Mucosa of rectum (tissue), 2 donors: ENCODE data around the gene SFXN3.

Experiments used
- H3K27ac ChIP-seq, 2 donors: one replicate each; pipeline ENCODE4 v1.7.0; 2013; ENCODE audit warnings: inconsistent platforms in 2 of 2, low read depth in 2 of 2, low read length in 2 of 2
- H3K27me3 ChIP-seq, 2 donors: one replicate each; pipeline ENCODE4 v1.7.0; 2013; ENCODE audit warnings: low read length in 2 of 2; ENCODE audit not compliant: control insufficient read depth in 2 of 2, insufficient read depth in 2 of 2
- H3K36me3 ChIP-seq, 2 donors: one replicate each; pipeline ENCODE4 v1.7.0; 2013; ENCODE audit warnings: low read length in 2 of 2; ENCODE audit not compliant: control insufficient read depth in 2 of 2, insufficient read depth in 2 of 2
- H3K4me1 ChIP-seq, 2 donors: one replicate each; pipeline ENCODE4 v1.7.0; 2013; ENCODE audit warnings: low read length in 2 of 2, mild to moderate bottlenecking in 1 of 2; ENCODE audit not compliant: control insufficient read depth in 2 of 2, insufficient read depth in 2 of 2
- H3K4me3 ChIP-seq, 2 donors: one replicate each; pipeline ENCODE4 v1.7.0; 2013; ENCODE audit warnings: low read length in 2 of 2
- H3K9ac ChIP-seq, 2 donors: one replicate each; pipeline ENCODE4 v1.7.0; 2013; ENCODE audit warnings: low read length in 2 of 2, low read depth in 1 of 2, mild to moderate bottlenecking in 1 of 2
- H3K9me3 ChIP-seq, 2 donors: one replicate each; pipeline ENCODE4 v1.7.0; 2013; ENCODE audit warnings: low read length in 2 of 2; ENCODE audit not compliant: control insufficient read depth in 2 of 2
- donor health status: healthy.
- donor health status: Normal muscosa, but diverticular disease.

The SFXN3 gene

GRCh38 chr10:101035916-101036702, 5.1 kb downstream of the SFXN3 start:
- Histone ChIP-seq H3K4me1 (peaks cover 23 to 24% of the 10 kb centered on the region in 2 donors), H3K27ac (no peak overlapping the region), H3K4me3 (no peak overlapping the region), H3K36me3 (peaks cover 21 to 37% of the 10 kb centered on the region in 2 donors), H3K9me3 (no peaks in the 10 kb centered on the region), H3K27me3 (no peaks in the 10 kb centered on the region), H3K9ac (no peak overlapping the region)

GRCh38 chr10:101036726-101037125, 5.7 kb downstream of the SFXN3 start:
- H3K27me3 ChIP-seq = no peaks in the 10 kb centered on the region
- no peak overlapping the region for H3K4me3 ChIP-seq
- no peak overlapping the region for H3K9ac ChIP-seq
- no peaks in the 10 kb centered on the region for H3K9me3 ChIP-seq
- peaks cover 21 to 37% of the 10 kb centered on the region in 2 donors for H3K36me3 ChIP-seq
- peaks cover 21% of the 10 kb centered on the region in 2 donors for H3K4me1 ChIP-seq
- no peak overlapping the region for H3K27ac ChIP-seq

- Histone ChIP-seq H3K27ac (no peak overlapping the region), H3K9me3 (no peaks in the 10 kb centered on the region), H3K9ac (no peak overlapping the region), H3K36me3 (peaks cover 21 to 37% of the 10 kb centered on the region in 2 donors), H3K4me3 (no peak overlapping the region), H3K27me3 (no peaks in the 10 kb centered on the region), H3K4me1 (peaks cover 18% of the 10 kb centered on the region in 2 donors)
Measured at GRCh38 chr10:101038484-101038883, 7.5 kb downstream of the SFXN3 start.

GRCh38 chr10:101040061-101040460, 9.0 kb downstream of the SFXN3 start:
- Histone ChIP-seq H3K27ac (no peak overlapping the region), H3K9me3 (no peaks in the 10 kb centered on the region), H3K4me1 (peaks cover 20 to 23% of the 10 kb centered on the region in 2 donors), H3K4me3 (no peak overlapping the region), H3K36me3 (peaks cover 21 to 37% of the 10 kb centered on the region in 2 donors), H3K9ac (no peak overlapping the region), H3K27me3 (no peaks in the 10 kb centered on the region)

GRCh38 chr10:101040851-101041250, 9.8 kb downstream of the SFXN3 start:
- no peak overlapping the region for H3K9ac ChIP-seq
- no peaks in the 10 kb centered on the region for H3K9me3 ChIP-seq
- no peak overlapping the region for H3K4me3 ChIP-seq
- H3K36me3 ChIP-seq = peaks cover 19 to 31% of the 10 kb centered on the region in 2 donors
- peaks cover 20 to 23% of the 10 kb centered on the region in 2 donors for H3K4me1 ChIP-seq
- no peak overlapping the region for H3K27ac ChIP-seq
- H3K27me3 ChIP-seq = no peaks in the 10 kb centered on the region

GRCh38 chr10:101041252-101041761, 10.3 kb downstream of the SFXN3 start:
- Histone ChIP-seq H3K9ac (no peak overlapping the region), H3K4me1 (peaks cover 20 to 23% of the 10 kb centered on the region in 2 donors)

GRCh38 chr10:101042118-101042517, 11.1 kb downstream of the SFXN3 start:
- peak overlapping the region; percentile 96 for H3K27ac ChIP-seq
- peaks cover 10 to 21% of the 10 kb centered on the region in 2 donors for H3K36me3 ChIP-seq
- no peaks in the 10 kb centered on the region for H3K27me3 ChIP-seq
- H3K9me3 ChIP-seq = no peaks in the 10 kb centered on the region
- peaks cover 20 to 23% of the 10 kb centered on the region in 2 donors for H3K4me1 ChIP-seq
- peak overlapping the region; percentile 84 to 85 for H3K9ac ChIP-seq
- peak overlapping the region; percentile 84 to 88 for H3K4me3 ChIP-seq

More at GRCh38 chr10:101041252-101041761, 10.3 kb downstream of the SFXN3 start:
- no peak overlapping the region for H3K4me3 ChIP-seq
- H3K27me3 ChIP-seq = no peaks in the 10 kb centered on the region
- H3K27ac ChIP-seq = peak overlapping the region in 1 of 2 donors; percentile 11
- H3K9me3 ChIP-seq = no peaks in the 10 kb centered on the region
- H3K36me3 ChIP-seq = peaks cover 16 to 28% of the 10 kb centered on the region in 2 donors

- peak overlapping the region; percentile 96 for H3K27ac ChIP-seq
- peaks cover 2 to 4% of the 10 kb centered on the region in 2 donors for H3K27me3 ChIP-seq
- peak overlapping the region; percentile 84 to 88 for H3K4me3 ChIP-seq
- no peaks in the 10 kb centered on the region for H3K9me3 ChIP-seq
- H3K36me3 ChIP-seq = peaks cover 3 to 14% of the 10 kb centered on the region in 2 donors
- peaks cover 20 to 23% of the 10 kb centered on the region in 2 donors for H3K4me1 ChIP-seq
- H3K9ac ChIP-seq = peak overlapping the region; percentile 84 to 85
Measured at GRCh38 chr10:101042667-101043362, 11.8 kb downstream of the SFXN3 start.

GRCh38 chr10:101043363-101043707, 12.3 kb downstream of the SFXN3 start:
- peaks cover 5 to 6% of the 10 kb centered on the region in 2 donors for H3K27me3 ChIP-seq
- no peaks in the 10 kb centered on the region for H3K9me3 ChIP-seq
- peak overlapping the region; percentile 84 to 85 for H3K9ac ChIP-seq
- H3K4me3 ChIP-seq = peak overlapping the region; percentile 84 to 88
- peaks cover 19 to 20% of the 10 kb centered on the region in 2 donors for H3K4me1 ChIP-seq
- peak overlapping the region; percentile 96 for H3K27ac ChIP-seq
- peaks cover 0 to 8% of the 10 kb centered on the region in 2 donors for H3K36me3 ChIP-seq

GRCh38 chr10:101044117-101044516, 13.1 kb downstream of the SFXN3 start:
- peaks cover 19 to 20% of the 10 kb centered on the region in 2 donors for H3K4me1 ChIP-seq
- H3K36me3 ChIP-seq = peaks cover 0 to 5% of the 10 kb centered on the region in 2 donors
- no peaks in the 10 kb centered on the region for H3K9me3 ChIP-seq
- peak overlapping the region; percentile 96 for H3K27ac ChIP-seq
- no peak overlapping the region for H3K9ac ChIP-seq
- no peak overlapping the region for H3K4me3 ChIP-seq
- peaks cover 12 to 13% of the 10 kb centered on the region in 2 donors for H3K27me3 ChIP-seq
